Urinary bladder (tissue), 4 donors: ENCODE data around the gene ACO2. TPM values are rescaled to one million over a fixed set of nuclear protein-coding genes. Genes with fewer than 3 reads are reported as not detected.

ENCODE experiments used
- DNase-seq: peaks from one replicate; pipeline ENCODE4 v3.0.0-alpha.2; 2015; ENCODE audit errors: extremely low spot score
- H3K27ac ChIP-seq: one replicate; pipeline ENCODE4 v1.5.1; 2013; ENCODE audit warnings: low read depth, mild to moderate bottlenecking, moderate library complexity
- H3K36me3 ChIP-seq: one replicate; pipeline ENCODE4 v1.6.1; 2013; ENCODE audit warnings: mild to moderate bottlenecking, moderate library complexity; ENCODE audit not compliant: insufficient read depth
- H3K4me1 ChIP-seq: one replicate; pipeline ENCODE4 v1.6.1; 2013; ENCODE audit warnings: mild to moderate bottlenecking, moderate library complexity; ENCODE audit not compliant: insufficient read depth
- H3K4me3 ChIP-seq: one replicate; pipeline ENCODE4 v1.5.1; 2013; ENCODE audit warnings: low read depth, low read length
- WGBS: extraction: QIAGEN DNeasy Blood & Tissue Kit; methylation state at CpG from one replicate; pipeline ENCODE4 v1.1.7; 2013; 5-methylcytosine and 5-hydroxymethylcytosine counted together
- polyA plus RNA-seq: library from polyadenylated mRNA; stranded (reverse); fragments of 200-250 nt; gene quantifications from one replicate; pipeline ENCODE4 v1.2.3, GENCODE V29; 2013
- total RNA-seq: library from RNA; depleted of rRNA; stranded (reverse); fragments of >200 nt; gene quantifications from one replicate; pipeline ENCODE4 v1.2.3, GENCODE V29; 2014
- donor health status: healthy with polysubstance abuse.
- donor health status: healthy.

The ACO2 gene
- total and polyA plus RNA-seq, 2 donors = 41.8 to 84.6 TPM

- no peak overlapping the region for H3K4me3 ChIP-seq
- WGBS = 75% methylated on average over 32 of the region's 32 CpGs
- peaks cover 4% of the 10 kb centered on the region for H3K36me3 ChIP-seq
- no peaks in the 10 kb centered on the region for H3K4me1 ChIP-seq
- peak overlapping the region; percentile 31 for H3K27ac ChIP-seq
- DNase-seq = no peak
Measured at GRCh38 chr22:41526830-41527799, 58.2 kb downstream of the ACO2 start.

- H3K4me3 ChIP-seq = no peak overlapping the region
- H3K36me3 ChIP-seq = peaks cover 4% of the 10 kb centered on the region
- 86% methylated on average over 16 of the region's 16 CpGs for WGBS
- no peak overlapping the region for H3K27ac ChIP-seq
- no peak for DNase-seq
- H3K4me1 ChIP-seq = no peaks in the 10 kb centered on the region
Measured at GRCh38 chr22:41528132-41528766, 59.3 kb downstream of the ACO2 start.

GRCh38 chr22:41528938-41529561 lies 60.1 kb downstream of the ACO2 start:
- peaks cover 4% of the 10 kb centered on the region for H3K36me3 ChIP-seq
- no peak for DNase-seq
- no peak overlapping the region for H3K4me3 ChIP-seq
- H3K4me1 ChIP-seq = no peaks in the 10 kb centered on the region
- H3K27ac ChIP-seq = no peak overlapping the region
- WGBS = 81% methylated on average over 13 of the region's 13 CpGs

- Histone ChIP-seq H3K4me3 (no peak overlapping the region), H3K36me3 (peaks cover 4% of the 10 kb centered on the region), H3K4me1 (no peaks in the 10 kb centered on the region), H3K27ac (no peak overlapping the region)
- WGBS = 84% methylated on average over 18 of the region's 18 CpGs
- DNase-seq = no peak
Measured at GRCh38 chr22:41530890-41531714, 62.2 kb downstream of the ACO2 start.

- DNase-seq = no peak
- 90% methylated on average over 17 of the region's 17 CpGs for WGBS
- Histone ChIP-seq H3K36me3 (peaks cover 2% of the 10 kb centered on the region), H3K27ac (no peak overlapping the region), H3K4me3 (no peak overlapping the region), H3K4me1 (no peaks in the 10 kb centered on the region)
Measured at GRCh38 chr22:41531715-41532477, 63.0 kb downstream of the ACO2 start.

GRCh38 chr22:41532908-41533825 lies 64.2 kb downstream of the ACO2 start:
- Histone ChIP-seq H3K4me3 (no peak overlapping the region), H3K36me3 (peaks cover 4% of the 10 kb centered on the region), H3K4me1 (no peaks in the 10 kb centered on the region), H3K27ac (no peak overlapping the region)
- WGBS = 61% methylated on average over 19 of the region's 19 CpGs
- DNase-seq = no peak

GRCh38 chr22:41534219-41534618 lies 65.3 kb downstream of the ACO2 start:
- 90% methylated on average over 8 of the region's 8 CpGs for WGBS
- H3K4me1 ChIP-seq = no peaks in the 10 kb centered on the region
- no peak overlapping the region for H3K27ac ChIP-seq
- peaks cover 2% of the 10 kb centered on the region for H3K36me3 ChIP-seq
- H3K4me3 ChIP-seq = no peak overlapping the region
- no peak for DNase-seq

GRCh38 chr22:41535244-41535643 lies 66.3 kb downstream of the ACO2 start:
- H3K4me3 ChIP-seq = no peak overlapping the region
- H3K27ac ChIP-seq = no peak overlapping the region
- no peak for DNase-seq
- 89% methylated on average over 5 of the region's 5 CpGs for WGBS
- H3K36me3 ChIP-seq = peaks cover 4% of the 10 kb centered on the region
- no peaks in the 10 kb centered on the region for H3K4me1 ChIP-seq

- 89% methylated on average over 3 of the region's 3 CpGs for WGBS
- Histone ChIP-seq H3K27ac (no peak overlapping the region), H3K36me3 (peaks cover 4% of the 10 kb centered on the region), H3K4me1 (no peaks in the 10 kb centered on the region), H3K4me3 (no peak overlapping the region)
- no peak for DNase-seq
Measured at GRCh38 chr22:41537203-41537602, 68.3 kb downstream of the ACO2 start.

- 71% methylated on average over 8 of the region's 8 CpGs for WGBS
- no peak for DNase-seq
- Histone ChIP-seq H3K4me1 (no peaks in the 10 kb centered on the region), H3K27ac (no peak overlapping the region), H3K36me3 (peaks cover 4% of the 10 kb centered on the region), H3K4me3 (no peak overlapping the region)
Measured at GRCh38 chr22:41538583-41538982, 69.7 kb downstream of the ACO2 start.

GRCh38 chr22:41539146-41540005 lies 70.5 kb downstream of the ACO2 start:
- 73% methylated on average over 13 of the region's 13 CpGs for WGBS
- no peak for DNase-seq
- Histone ChIP-seq H3K4me3 (no peak overlapping the region), H3K36me3 (peaks cover 4% of the 10 kb centered on the region), H3K27ac (no peak overlapping the region), H3K4me1 (no peaks in the 10 kb centered on the region)
